ENCODE measurements around the gene NCBP1.
"Not testable (repeated sequence)": the region's sequence is repeated elsewhere in the genome, so short reads cannot be mapped to it uniquely, and the experiment has no call there.

Gene NCBP1

GRCh38 chr9:97632985-97633858, at the start of gene NCBP1, which contains the start of gene TSTD2:
Gene NCBP1, plus strand, starts transcription at chr9:97633821. Its CDS starts 61 bp downstream, at chr9:97633882.
Gene TSTD2, minus strand, starts transcription at chr9:97633368. Its CDS starts 5,806 bp downstream, at chr9:97627562.
- DNase-seq (ENCODE audit: low read depth in 1 of 2, low spot score in 1 of 2): peak; percentile 90 to 91

GRCh38 chr9:97584778-97585177, 48.8 kb upstream of the NCBP1 start:
- not testable (repeated sequence) for DNase-seq (ENCODE audit: low read depth in 1 of 2, low spot score in 1 of 2)

DNA sequence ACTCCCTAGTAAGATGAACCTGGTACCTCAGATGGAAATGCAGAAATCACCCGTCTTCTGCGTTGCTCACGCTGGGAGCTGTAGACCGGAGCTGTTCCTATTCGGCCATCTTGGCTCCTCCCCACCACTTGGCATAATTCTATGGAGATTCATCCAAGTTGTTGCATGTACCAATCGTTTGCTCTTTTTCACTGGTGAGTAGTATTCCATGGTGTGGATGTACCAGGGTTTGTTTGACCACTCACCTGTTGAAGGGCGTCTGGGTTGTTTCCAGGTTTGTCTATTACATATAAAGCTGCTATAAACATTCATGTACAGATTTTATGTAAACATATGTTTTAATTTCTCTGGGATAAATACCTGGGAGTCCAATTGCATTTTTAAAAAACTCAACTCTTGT, 46.7 kb upstream of the NCBP1 start:
- not testable (repeated sequence) for DNase-seq (ENCODE audit: low read depth in 1 of 2, low spot score in 1 of 2)

DNA sequence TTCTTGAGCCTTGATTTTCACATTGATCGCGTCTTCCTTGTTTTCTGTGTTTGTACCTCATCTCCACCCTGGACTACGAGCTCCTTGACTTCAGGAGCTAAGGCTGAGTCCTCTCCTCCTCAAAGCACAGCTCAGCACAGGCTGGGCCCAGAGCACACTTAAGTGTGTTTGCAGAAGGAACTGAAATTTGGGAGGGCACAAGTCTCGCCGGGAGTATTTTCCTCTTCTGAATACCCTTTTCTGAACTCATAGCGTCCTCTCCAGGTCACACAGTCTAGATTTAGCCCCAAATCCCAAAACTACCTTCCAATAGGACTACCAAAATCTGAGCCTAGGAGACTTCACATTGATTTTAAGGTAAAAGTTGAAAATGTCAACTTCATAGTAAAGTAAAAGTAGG, 42.1 kb upstream of the NCBP1 start:
- no peak for DNase-seq (ENCODE audit: low read depth in 1 of 2, low spot score in 1 of 2)

DNA sequence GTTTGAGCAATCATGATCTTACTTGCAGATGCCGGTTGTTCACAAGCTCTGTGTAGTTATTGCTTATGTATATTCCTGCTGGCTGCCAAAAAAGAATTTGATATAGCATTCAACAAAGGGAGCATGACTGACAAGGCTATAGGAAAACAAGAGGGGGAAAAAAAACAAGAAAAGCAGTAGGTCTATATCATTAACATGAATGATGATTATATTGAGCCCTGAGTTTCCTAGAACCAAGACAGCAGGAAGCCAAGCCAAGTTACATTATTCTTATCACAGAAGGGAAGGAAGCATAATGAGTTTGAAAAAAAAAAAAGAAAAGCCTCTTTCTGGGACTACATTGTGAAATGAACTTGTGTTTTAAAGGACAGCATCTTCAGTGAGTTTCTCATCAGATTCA, 41.5 kb upstream of the NCBP1 start:
- DNase-seq (ENCODE audit: low read depth in 1 of 2, low spot score in 1 of 2): no peak

DNA sequence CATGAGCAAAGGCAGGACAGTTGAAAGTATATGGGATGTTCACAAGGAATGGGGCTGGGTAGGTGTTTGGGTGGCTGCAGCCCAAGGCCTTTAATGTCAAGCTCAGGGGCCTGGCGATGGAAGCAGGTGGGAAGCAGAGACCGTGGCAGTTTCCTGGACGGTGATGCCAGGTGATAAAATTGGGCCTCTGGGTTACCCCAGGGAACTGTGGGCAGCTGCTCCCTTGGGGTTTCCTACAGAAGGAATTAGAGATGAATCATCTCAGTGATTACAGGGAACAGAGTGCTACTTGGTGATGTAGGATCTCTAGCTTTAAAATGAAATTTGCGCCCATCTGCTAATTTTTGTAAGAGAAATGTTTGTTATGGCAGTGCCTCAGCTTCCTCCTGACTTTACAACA, 39.7 kb upstream of the NCBP1 start:
- DNase-seq (ENCODE audit: low read depth in 1 of 2, low spot score in 1 of 2): no peak

DNA sequence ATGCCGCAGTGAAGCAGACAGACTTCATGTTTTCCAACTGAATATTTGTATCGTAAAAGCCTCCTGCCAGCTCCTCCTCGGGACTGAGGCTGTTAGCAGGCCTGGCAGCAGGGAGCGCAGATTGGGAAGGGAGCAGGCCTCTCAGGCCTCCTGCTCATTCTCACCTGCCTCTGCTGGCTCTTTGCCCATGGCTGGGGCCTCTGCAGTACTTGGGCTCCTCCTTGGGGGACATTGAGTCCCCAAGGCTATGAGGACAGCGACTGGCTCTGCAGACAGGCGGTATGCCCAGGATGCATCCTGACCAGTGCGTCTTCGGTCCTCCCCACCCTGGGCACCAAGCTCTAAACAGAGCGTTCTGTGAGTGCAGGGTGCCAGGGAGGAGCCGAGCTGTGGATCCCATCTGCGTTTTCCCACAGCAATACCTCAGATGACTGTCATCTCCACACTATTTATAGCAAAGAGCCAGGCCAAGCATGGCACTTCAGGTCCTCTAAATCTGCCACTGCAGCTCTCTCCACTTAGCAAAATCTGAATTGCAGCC, 39.2 kb upstream of the NCBP1 start:
- DNase-seq (ENCODE audit: low read depth in 1 of 2, low spot score in 1 of 2): no peak

- no peak for DNase-seq (ENCODE audit: low read depth in 1 of 2, low spot score in 1 of 2)
Measured at GRCh38 chr9:97596906-97597305, 36.7 kb upstream of the NCBP1 start.

DNA sequence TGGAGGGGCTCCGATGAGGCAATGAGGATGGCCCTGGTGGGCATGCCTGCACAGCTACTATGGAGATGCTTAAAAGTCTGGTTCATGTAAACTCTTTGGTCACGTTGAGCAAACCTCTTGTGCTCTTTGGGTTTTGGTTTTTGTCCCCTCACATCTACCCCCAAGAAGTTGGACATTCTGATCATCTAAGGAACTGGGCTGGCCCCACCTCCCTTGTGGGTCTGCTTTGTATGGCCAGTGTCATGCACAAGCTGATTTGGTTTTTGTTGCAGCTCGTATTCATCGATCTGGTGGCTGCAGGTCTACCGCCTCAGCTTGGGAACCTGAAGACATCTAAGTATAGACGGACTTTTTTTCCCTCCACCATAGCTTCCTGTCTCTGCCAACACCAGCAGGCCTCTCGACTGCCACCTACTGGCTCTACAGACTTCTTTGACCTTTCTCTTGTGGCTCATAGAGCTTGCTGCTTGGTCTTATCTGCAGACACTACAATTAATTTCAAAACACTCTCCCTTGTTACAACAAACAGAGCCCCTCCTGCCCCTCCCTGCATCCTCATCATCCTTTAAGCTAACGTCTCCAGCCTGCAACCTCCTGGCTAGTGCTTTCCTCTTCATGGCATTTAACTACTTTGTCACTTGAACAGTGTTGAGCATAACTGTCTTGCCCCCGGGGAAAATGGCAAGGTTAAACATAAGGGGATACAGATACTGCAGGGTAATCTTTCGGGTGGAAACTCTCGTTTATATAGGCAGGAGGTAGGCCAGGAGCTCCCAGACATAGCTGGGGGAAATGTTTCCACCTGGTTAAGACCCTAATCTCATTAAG, 34.9 kb upstream of the NCBP1 start:
- peak; percentile 15 to 21 for DNase-seq (ENCODE audit: low read depth in 1 of 2, low spot score in 1 of 2)

DNA sequence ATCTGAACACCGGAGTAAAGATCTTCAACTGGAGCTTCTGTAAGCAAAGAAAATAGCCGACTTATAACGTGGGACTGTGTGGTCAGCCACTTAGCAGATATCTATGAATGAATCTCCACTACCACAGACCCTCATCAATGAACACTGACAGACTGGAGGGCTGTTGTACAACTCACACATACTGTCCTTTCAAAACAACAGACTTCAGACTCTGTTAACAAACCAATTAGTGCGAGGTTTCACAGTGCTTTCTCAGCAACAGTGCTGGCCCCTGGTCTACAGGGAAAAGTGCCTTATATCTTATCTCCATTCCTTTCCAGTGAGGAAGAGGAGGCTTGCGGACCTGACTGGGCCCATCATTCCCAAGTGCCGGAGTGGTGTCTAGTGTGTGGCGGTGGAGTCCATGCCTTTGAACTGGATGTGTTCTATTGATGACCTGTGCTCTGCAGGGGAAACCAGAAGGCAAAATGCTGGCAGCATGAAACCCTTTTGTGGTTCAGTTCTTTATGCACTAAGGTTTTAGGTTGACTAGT, 34.2 kb upstream of the NCBP1 start:
- DNase-seq (ENCODE audit: low read depth in 1 of 2, low spot score in 1 of 2): no peak

DNA sequence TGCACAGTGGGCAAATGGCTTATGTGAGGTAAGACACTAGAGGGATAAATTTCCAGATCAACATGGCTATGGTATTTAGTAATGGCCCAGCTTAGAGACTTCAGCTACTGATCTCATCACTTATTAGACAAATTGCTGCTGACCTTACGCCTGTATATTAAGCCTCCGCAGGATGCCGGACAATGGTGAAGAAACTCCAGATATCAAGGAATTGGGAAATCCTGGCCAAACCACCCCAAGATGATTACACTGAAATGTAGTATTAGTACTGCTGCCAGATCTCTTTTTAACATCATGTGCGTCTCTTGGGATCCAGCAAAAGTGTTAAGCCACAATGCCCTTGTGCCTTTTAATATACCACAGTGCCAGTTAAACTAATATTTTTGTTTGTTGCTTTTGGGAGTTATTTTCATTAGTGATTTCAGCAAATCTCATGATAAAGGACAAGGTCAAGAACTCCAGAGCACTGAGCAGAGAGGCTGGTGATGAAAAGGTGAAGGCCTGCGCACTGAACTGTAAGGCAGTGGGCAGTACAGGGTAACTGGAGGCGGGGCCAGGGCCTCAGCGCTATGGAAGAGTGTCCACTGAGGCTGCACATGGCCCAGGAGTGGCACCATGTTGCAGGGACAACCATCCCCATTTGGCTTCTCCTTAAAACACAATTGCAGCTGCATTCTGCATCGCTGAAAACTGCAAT, 32.9 kb upstream of the NCBP1 start:
- DNase-seq (ENCODE audit: low read depth in 1 of 2, low spot score in 1 of 2): no peak

GRCh38 chr9:97601228-97601898, 32.3 kb upstream of the NCBP1 start:
- DNase-seq (ENCODE audit: low read depth in 1 of 2, low spot score in 1 of 2): no peak

DNA sequence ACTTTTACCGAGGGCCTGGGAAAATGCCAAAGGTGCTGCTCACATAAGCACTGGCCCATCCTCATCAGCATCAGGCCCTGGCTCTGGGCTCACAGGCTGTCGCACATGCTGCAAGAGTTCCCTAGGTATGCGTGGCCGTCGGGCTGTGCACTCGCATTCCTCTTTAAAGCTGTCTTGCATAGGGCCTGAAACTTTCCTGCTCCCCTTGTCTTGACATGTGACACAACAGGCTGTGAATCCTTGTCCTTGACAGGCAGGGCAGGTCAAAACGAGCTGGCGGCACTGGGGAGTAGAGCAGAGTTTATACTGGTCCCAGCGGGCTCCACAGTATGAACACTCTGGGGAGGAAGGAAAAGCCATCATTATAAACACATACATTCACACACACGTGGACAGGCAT, 31.2 kb upstream of the NCBP1 start:
- no peak for DNase-seq (ENCODE audit: low read depth in 1 of 2, low spot score in 1 of 2)

DNA sequence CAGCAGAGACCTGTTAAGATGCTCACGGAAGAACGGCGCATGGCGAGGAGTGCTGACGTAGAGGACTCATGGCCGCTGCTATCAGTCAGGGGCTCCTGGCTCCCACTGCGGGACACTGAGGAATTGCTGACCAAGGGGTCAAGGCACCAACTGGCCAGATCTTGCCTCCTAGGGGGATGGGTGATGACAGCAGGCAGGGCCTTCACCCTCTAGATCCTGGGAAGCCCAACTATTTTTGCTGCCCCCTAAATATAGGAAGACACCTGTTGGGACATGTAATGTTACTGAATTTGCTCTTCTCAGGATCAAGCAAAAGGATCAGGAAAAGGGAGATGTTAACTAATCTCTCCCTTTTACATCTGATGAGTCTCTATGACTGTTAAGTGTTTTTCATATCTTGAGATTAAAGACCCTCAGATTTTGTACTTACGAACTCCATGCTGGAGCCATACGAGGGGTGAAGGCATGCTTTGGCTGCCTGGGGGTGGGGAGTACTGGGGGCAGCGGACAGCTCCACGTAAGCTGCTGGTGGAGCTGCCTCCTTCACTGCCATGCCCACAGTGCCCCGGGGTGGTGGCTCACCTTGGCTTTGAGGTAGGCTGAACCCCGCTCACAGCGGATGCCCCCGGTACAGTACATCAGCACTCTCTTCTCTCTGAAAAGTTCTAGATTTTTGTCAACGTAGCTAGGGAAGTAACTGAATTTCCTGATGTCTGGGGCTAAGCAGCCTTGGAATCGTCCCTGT, 28.5 kb upstream of the NCBP1 start:
- no peak for DNase-seq (ENCODE audit: low read depth in 1 of 2, low spot score in 1 of 2)

DNA sequence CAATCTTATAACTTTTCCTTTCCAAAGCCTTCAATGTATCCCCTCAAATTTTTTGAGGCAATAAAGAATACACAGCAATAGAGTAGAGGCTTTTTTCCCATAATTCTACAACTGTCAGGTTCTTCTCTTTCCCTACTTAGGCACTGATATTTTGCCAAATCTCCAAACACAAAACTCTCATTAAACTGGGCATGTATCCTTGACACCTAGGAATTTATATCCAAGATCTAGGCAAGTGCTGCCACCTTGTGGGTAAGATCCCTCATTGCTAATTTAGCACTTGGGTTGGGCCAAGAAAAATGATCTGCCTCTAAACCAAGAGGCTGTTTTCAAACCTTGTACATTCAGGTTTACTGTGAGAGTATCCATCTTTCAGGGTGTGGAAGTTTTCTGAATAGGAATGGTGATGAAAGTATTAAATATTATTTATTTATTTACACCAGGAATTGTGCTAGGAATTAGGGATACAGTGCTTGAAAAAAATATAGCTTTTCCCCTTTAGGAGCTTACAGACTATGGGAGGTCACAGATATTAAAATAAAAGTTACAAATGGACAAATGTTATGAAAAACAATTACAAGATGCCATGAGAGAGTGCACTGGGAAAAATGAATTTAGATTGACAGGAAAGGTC, 18.1 kb upstream of the NCBP1 start:
- peak in 1 of 2 donors; percentile 14 for DNase-seq (ENCODE audit: low read depth in 1 of 2, low spot score in 1 of 2)

- no peak for DNase-seq (ENCODE audit: low read depth in 1 of 2, low spot score in 1 of 2)
Measured at GRCh38 chr9:97617939-97618416, 15.6 kb upstream of the NCBP1 start.

DNA sequence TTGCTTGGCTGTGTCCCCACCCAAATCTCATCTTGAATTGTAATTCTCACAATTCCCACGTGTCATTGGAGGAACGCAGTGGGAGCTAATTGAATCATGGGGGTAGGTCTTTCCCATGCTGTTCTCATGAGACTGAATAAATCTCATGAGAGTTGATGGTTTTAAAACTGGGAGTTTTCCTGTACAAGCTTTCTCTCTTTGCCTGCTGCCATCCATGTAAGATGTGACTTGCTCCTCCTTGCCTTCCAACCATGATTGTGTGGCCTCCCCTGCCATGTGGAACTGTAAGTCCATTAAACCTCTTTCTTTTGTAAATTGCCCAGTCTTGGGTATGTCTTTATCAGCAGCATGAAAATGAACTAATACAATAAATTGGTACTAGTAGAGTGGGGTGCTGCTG, 13.6 kb upstream of the NCBP1 start:
- DNase-seq (ENCODE audit: low read depth in 1 of 2, low spot score in 1 of 2): not testable (repeated sequence)

GRCh38 chr9:97622483-97622882, 11.1 kb upstream of the NCBP1 start:
- not testable (repeated sequence) for DNase-seq (ENCODE audit: low read depth in 1 of 2, low spot score in 1 of 2)

- no peak for DNase-seq (ENCODE audit: low read depth in 1 of 2, low spot score in 1 of 2)
Measured at GRCh38 chr9:97623946-97624345, 9.7 kb upstream of the NCBP1 start.

All from activated T-helper 1 cell treated with anti-CD3 and anti-CD28 coated beads, Interleukin-2, amount 50 U/mL, for 16 hours (primary cell).